Cardiac fibroblast (primary cell): ENCODE data around the gene ADARB2.

Source experiments
- DNase-seq, 2 donors: peaks; one replicate each; pipeline versions ENCODE4 v3.0.0 to v3.0.0-alpha.2; 2010; ENCODE audit warnings: low read depth in 2 of 2
- H3K4me3 ChIP-seq, 2 donors: replicated peaks in 1 of 2; 1 replicate in 1 of 2; 2 replicates in 1 of 2; pipeline ENCODE4 v1.5.1; 2011; ENCODE audit warnings: low read depth in 2 of 2, low read length in 2 of 2, mild to moderate bottlenecking in 2 of 2, moderate library complexity in 1 of 2
- TF ChIP-seq, protein P1 (sequence below): IDR thresholded peaks from one replicate; pipeline ENCODE4 v1.5.1; 2011; ENCODE audit warnings: low read depth, mild to moderate bottlenecking, low read length, inconsistent platforms

ADARB2 gene

GRCh38 chr10:1548596-1548995 is 188.7 kb downstream of the ADARB2 start:
- TF ChIP-seq, protein P1, sequence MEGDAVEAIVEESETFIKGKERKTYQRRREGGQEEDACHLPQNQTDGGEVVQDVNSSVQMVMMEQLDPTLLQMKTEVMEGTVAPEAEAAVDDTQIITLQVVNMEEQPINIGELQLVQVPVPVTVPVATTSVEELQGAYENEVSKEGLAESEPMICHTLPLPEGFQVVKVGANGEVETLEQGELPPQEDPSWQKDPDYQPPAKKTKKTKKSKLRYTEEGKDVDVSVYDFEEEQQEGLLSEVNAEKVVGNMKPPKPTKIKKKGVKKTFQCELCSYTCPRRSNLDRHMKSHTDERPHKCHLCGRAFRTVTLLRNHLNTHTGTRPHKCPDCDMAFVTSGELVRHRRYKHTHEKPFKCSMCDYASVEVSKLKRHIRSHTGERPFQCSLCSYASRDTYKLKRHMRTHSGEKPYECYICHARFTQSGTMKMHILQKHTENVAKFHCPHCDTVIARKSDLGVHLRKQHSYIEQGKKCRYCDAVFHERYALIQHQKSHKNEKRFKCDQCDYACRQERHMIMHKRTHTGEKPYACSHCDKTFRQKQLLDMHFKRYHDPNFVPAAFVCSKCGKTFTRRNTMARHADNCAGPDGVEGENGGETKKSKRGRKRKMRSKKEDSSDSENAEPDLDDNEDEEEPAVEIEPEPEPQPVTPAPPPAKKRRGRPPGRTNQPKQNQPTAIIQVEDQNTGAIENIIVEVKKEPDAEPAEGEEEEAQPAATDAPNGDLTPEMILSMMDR, result no peak
- no peak overlapping the region for H3K4me3 ChIP-seq
- no peak for DNase-seq

- no peak for DNase-seq
- no peak overlapping the region for H3K4me3 ChIP-seq
- TF ChIP-seq, protein P1, result no peak
Measured at GRCh38 chr10:1548146-1548545, 189.2 kb downstream of the ADARB2 start.

DNA sequence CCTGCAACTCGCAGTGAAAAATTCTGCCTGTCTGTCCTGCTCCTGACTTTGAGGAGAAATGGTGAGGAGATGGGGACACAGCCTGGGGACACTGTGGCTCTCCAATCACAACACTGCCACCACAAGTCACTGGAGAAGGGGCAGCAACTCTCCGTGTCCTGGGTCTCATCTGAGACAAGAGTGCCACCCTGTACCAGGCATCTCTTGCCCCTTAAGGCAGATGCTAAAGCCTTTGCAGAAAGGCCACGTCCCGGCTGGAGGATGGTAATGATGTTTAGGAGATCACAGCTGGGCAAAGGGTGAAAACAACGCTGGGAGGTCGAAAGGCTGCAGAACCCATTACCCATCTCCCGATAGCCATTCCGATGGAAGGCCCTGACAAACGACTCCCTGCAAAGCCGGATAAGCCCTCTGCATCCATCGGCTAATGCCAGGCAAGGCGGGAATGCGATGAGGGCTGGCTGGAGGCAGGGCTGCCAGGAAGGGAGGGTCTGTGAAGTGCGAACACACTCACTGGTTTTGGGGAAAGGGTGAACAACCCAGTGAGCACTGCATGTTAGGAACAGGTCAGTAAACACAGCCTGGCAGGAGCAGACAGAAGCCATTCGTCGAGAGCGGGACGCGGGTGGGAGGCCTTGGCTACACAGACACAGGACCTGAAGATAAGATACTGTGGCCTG is 190.8 kb downstream of the ADARB2 start:
- no peak for DNase-seq
- TF ChIP-seq, protein P1, result no peak

GRCh38 chr10:1545524-1545923 is 191.8 kb downstream of the ADARB2 start:
- no peak for DNase-seq
- H3K4me3 ChIP-seq, result no peak overlapping the region
- TF ChIP-seq, protein P1, result no peak

More for the DNA sequence above, 190.8 kb downstream of the ADARB2 start:
- no peak overlapping the region for H3K4me3 ChIP-seq

- TF ChIP-seq, protein P1, result no peak
Measured at GRCh38 chr10:1544929-1545328, 192.4 kb downstream of the ADARB2 start.

DNA sequence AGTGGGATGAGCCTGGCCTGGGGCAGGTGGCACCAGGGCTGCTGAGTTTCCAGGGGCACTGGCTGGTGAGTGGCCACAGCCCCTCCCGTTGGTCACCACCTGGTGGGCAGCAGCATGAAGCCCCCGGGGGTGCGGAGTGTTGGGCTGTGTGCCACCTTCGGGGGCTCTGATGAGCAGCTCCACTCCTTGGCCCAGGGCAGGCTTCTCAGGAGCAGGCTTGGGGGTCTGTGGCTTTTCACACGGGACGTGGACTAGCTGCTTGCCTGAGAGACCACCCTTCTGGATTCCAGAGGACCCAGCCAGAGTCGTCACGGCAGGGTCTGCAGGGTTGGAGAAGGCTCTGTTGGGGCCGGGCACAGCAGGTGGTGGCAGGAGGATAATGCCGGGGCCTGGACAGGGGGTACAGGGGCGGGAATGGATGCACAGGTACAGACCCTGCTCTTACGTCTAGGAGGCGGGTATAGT is 193.1 kb downstream of the ADARB2 start:
- DNase-seq, result no peak
- H3K4me3 ChIP-seq, result no peak overlapping the region
- TF ChIP-seq, protein P1, result no peak

More at GRCh38 chr10:1544929-1545328, 192.4 kb downstream of the ADARB2 start:
- no peak overlapping the region for H3K4me3 ChIP-seq
- no peak for DNase-seq
